ENCODE results near the gene CCDC148.

- TF ChIP-seq CTCF (IDR thresholded peaks at IDR 0.05; ENCODE audit: low read length) (no peak), EZH2 (IDR thresholded peaks at IDR 0.05; ENCODE audit: borderline replicate concordance, low read length) (no peak)
Observed at GRCh38 chr2:158443606-158444005, 12.9 kb downstream of the CCDC148 start.
